ENCODE data around the gene CMTM2. TPM values are rescaled to one million over a fixed set of nuclear protein-coding genes. Genes with fewer than 3 reads are reported as not detected.
"Not testable (repeated sequence)": the region's sequence is repeated elsewhere in the genome, so short reads cannot be mapped to it uniquely, and the experiment has no call there.

The CMTM2 gene
- total RNA-seq, 2 experiments from 2014 or later = not detected

DNA sequence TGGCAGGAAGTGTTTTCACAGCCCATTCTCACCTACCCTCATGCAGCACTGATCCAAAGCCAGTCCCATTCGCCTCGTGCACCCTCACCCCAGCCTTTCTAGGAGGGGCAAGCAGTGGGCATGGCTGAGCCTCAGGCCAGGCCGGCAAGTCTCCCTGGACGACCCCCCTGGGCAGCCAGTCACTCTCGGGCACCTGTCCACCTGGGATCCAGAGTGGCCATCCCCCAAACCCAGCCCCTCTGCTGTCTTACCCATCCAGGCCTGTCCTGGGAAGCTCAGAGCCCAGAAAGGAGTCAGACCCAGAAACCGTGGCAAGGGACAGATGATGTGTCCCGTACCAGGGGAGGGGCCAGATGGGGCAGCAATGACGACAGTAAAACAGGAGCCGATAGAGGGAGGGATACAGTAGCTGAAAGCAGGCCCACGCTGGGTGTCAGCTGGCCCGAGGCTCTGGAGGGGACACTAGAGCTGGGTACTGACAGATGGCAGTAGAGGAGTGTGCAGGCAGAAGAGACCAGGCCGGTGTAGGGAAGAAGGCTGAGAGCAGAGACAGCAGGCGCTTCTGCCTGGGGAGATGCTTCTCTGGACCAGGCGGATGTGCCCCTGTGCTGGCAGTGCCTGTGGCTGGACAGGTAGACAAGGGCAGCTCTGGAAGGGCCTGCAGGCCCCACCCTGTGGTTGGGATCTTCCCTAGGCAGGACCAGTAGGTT, 31.0 kb downstream of the CMTM2 start:
- POLR2A ChIA-PET = no interaction called here
- H3K27ac Mint-ChIP-seq = peak overlapping the region; percentile 53
- no peaks in the 10 kb centered on the region for H3K9me3 ChIP-seq (ENCODE audit: control insufficient read depth in 1 of 2, insufficient read depth in 1 of 2, low read length in 2 of 2)

DNA sequence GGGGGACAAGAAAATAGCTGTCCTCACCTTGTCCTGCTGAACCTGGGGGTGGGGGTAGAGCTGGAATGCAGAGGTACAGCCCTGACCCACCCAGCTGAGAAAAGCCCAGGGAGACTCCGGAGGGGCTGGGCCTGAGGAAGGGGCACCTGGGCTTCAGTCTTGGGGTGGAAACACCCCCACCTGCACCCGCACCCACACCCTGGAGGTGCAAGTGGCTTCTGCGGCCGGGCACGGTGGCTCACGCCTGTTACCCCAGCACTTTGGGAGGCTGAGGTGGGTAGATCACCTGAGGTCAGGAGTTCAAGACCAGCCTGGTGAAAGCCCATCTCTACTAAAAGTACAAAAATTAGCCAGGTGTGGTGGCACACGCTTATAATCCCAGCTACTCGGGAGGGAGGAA, 32.6 kb downstream of the CMTM2 start:
- H3K27ac ChIP-seq (ENCODE audit: low read depth in 1 of 2, low read length in 2 of 2); ATAC-seq (ENCODE audit: poor library complexity); H3K9me3 Mint-ChIP-seq; intact Hi-C loops (cut with DNase I, micrococcal nuclease); POLR2A ChIA-PET; H3K27ac Mint-ChIP-seq; DNase-seq; H3K9me3 ChIP-seq (ENCODE audit: control insufficient read depth in 1 of 2, insufficient read depth in 1 of 2, low read length in 2 of 2); H3K4me3 ChIP-seq (ENCODE audit: low read length); CTCF ChIA-PET; H3K27me3 ChIP-seq (ENCODE audit: control insufficient read depth in 1 of 2, insufficient read depth in 2 of 2, low read length in 2 of 2); H3K4me3 Mint-ChIP-seq; H3K27me3 Mint-ChIP-seq: not testable (repeated sequence)
- H3K36me3 Mint-ChIP-seq (ENCODE audit: low read depth) = peaks cover 52% of the 10 kb centered on the region
- Histone ChIP-seq H3K36me3 (ENCODE audit: insufficient read depth, low read length) (peaks cover 50% of the 10 kb centered on the region), H3K4me1 (ENCODE audit: insufficient read depth, low read length) (peaks cover 22% of the 10 kb centered on the region)
- H3K4me1 Mint-ChIP-seq (ENCODE audit: low read depth) = peaks cover 17% of the 10 kb centered on the region

More for the DNA sequence above, 31.0 kb downstream of the CMTM2 start:
- Mint-ChIP-seq H3K9me3 (no peaks in the 10 kb centered on the region), H3K36me3 (ENCODE audit: low read depth) (peaks cover 49% of the 10 kb centered on the region), H3K4me3 (no peak overlapping the region), H3K4me1 (ENCODE audit: low read depth) (peaks cover 30% of the 10 kb centered on the region), H3K27me3 (no peaks in the 10 kb centered on the region)
- Histone ChIP-seq H3K4me1 (ENCODE audit: insufficient read depth, low read length) (peaks cover 38% of the 10 kb centered on the region), H3K27me3 (ENCODE audit: control insufficient read depth in 1 of 2, insufficient read depth in 2 of 2, low read length in 2 of 2) (no peaks in the 10 kb centered on the region), H3K36me3 (ENCODE audit: insufficient read depth, low read length) (peaks cover 50% of the 10 kb centered on the region), H3K27ac (ENCODE audit: low read depth in 1 of 2, low read length in 2 of 2) (no peak overlapping the region), H3K4me3 (ENCODE audit: low read length) (no peak overlapping the region)
- DNase-seq (no peak), ATAC-seq (ENCODE audit: poor library complexity) (no peak)
- CTCF ChIA-PET = no interaction called here
- TF ChIP-seq, protein P1, sequence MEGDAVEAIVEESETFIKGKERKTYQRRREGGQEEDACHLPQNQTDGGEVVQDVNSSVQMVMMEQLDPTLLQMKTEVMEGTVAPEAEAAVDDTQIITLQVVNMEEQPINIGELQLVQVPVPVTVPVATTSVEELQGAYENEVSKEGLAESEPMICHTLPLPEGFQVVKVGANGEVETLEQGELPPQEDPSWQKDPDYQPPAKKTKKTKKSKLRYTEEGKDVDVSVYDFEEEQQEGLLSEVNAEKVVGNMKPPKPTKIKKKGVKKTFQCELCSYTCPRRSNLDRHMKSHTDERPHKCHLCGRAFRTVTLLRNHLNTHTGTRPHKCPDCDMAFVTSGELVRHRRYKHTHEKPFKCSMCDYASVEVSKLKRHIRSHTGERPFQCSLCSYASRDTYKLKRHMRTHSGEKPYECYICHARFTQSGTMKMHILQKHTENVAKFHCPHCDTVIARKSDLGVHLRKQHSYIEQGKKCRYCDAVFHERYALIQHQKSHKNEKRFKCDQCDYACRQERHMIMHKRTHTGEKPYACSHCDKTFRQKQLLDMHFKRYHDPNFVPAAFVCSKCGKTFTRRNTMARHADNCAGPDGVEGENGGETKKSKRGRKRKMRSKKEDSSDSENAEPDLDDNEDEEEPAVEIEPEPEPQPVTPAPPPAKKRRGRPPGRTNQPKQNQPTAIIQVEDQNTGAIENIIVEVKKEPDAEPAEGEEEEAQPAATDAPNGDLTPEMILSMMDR (IDR thresholded peaks at IDR 0.05) = no peak
- intact Hi-C loops (cut with DNase I, micrococcal nuclease) = no loop called here

DNA sequence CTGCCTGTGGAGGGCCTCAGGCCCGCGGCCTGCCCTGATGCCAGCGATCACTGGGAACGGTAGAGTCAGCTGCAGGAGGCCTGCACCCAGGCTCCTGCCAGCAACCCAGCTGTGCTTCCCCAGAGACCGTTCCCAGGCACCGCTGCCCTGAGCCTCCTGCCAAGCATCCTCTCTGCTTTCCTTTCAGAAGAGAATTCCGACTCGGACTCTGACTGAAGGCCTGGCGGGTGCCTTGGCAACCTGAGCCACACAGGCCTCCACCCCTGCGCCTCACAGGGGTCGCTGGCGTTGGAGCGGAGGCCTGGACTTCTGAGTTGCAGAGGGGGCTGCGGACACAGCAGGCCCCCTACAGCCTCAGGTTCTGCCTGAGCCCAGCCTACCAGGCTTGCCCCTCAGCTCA, 33.2 kb downstream of the CMTM2 start:
- H3K4me3 Mint-ChIP-seq = no peak overlapping the region
- Histone ChIP-seq H3K36me3 (ENCODE audit: insufficient read depth, low read length) (peaks cover 50% of the 10 kb centered on the region), H3K9me3 (ENCODE audit: control insufficient read depth in 1 of 2, insufficient read depth in 1 of 2, low read length in 2 of 2) (no peaks in the 10 kb centered on the region), H3K4me1 (ENCODE audit: insufficient read depth, low read length) (peaks cover 18% of the 10 kb centered on the region), H3K27me3 (ENCODE audit: control insufficient read depth in 1 of 2, insufficient read depth in 2 of 2, low read length in 2 of 2) (no peaks in the 10 kb centered on the region), H3K27ac (ENCODE audit: low read depth in 1 of 2, low read length in 2 of 2) (no peak overlapping the region), H3K4me3 (ENCODE audit: low read length) (no peak overlapping the region)
- no peak for DNase-seq
- H3K27me3 Mint-ChIP-seq = no peaks in the 10 kb centered on the region
- TF ChIP-seq, protein P1 (IDR thresholded peaks at IDR 0.05) = no peak
- peaks cover 52% of the 10 kb centered on the region for H3K36me3 Mint-ChIP-seq (ENCODE audit: low read depth)
- ATAC-seq (ENCODE audit: poor library complexity) = no peak
- no peaks in the 10 kb centered on the region for H3K9me3 Mint-ChIP-seq
- intact Hi-C loops (cut with DNase I, micrococcal nuclease) = no loop called here
- POLR2A ChIA-PET = no interaction called here
- no peak overlapping the region for H3K27ac Mint-ChIP-seq
- CTCF ChIA-PET = interaction anchor here (1.0 kb wide), 1 partner anchor 39 kb away, joined by 3 read pairs; no protein-coding TSS in a partner anchor
- peaks cover 12% of the 10 kb centered on the region for H3K4me1 Mint-ChIP-seq (ENCODE audit: low read depth)

Measured in CD4-positive, alpha-beta T cell (primary cell).